IMR-90 (cell line): ENCODE measurements around the gene ZG16.

Experiments used
- CTCF ChIP-seq: conservative IDR thresholded peaks from 2 replicates; pipeline ENCODE4 v1.5.1; 2012; ENCODE audit warnings: mild to moderate bottlenecking, low read depth, low read length, improper control_type of control experiment
- ELK1 ChIP-seq: fragments of 150-350 bp; IDR thresholded peaks from 2 replicates; pipeline ENCODE4 v1.6.1; 2016; ENCODE audit warnings: low read depth, mild to moderate bottlenecking, low read length, moderate library complexity, borderline replicate concordance
- NFE2L2 ChIP-seq: fragments of 150-350 bp; IDR thresholded peaks from 2 replicates; pipeline ENCODE4 v1.6.1; 2016; ENCODE audit warnings: low read depth, mild to moderate bottlenecking, low read length
- POLR2A ChIP-seq: IDR thresholded peaks from 2 replicates; pipeline ENCODE4 v1.6.1; 2012; ENCODE audit warnings: mild to moderate bottlenecking, low read depth, low read length
- RCOR1 ChIP-seq: IDR thresholded peaks from 2 replicates; pipeline ENCODE4 v1.6.1; 2012; ENCODE audit warnings: mild to moderate bottlenecking, low read length, improper control_type of control experiment; ENCODE audit not compliant: insufficient replicate concordance
- USF2 ChIP-seq: fragments of 150-350 bp; IDR thresholded peaks from 2 replicates; pipeline ENCODE4 v1.6.1; 2017; ENCODE audit warnings: mild to moderate bottlenecking, antibody characterized with exemption, low read length, low read depth

- TF ChIP-seq RCOR1 (no peak), CTCF (no peak), NFE2L2 (no peak), USF2 (no peak), POLR2A (no peak), ELK1 (no peak)
These were observed 32.8 kb upstream of the ZG16 start for GRCh38 chr16:29745121-29745852.
